Neuronal stem cell (in vitro differentiated cells): ENCODE measurements around the gene SPPL2C.

Source experiments
- DNase-seq: peaks from one replicate; pipeline ENCODE4 v3.0.0-alpha.2; 2013; ENCODE audit warnings: low spot score
- H2AFZ ChIP-seq: one replicate; pipeline ENCODE4 v1.6.1; 2013; ENCODE audit warnings: mild to moderate bottlenecking, low read length, inconsistent platforms
- H2AK5ac ChIP-seq: 2 replicates; pipeline ENCODE4 v1.6.1; 2013; ENCODE audit warnings: low read depth, mild to moderate bottlenecking, inconsistent platforms, low read length, moderate library complexity, mixed read lengths
- H2BK120ac ChIP-seq: 2 replicates; pipeline ENCODE4 v1.6.1; 2013; ENCODE audit warnings: low read depth, mild to moderate bottlenecking, inconsistent platforms, low read length, moderate library complexity, mixed read lengths
- H2BK12ac ChIP-seq: one replicate; pipeline ENCODE4 v1.6.1; 2013; ENCODE audit warnings: low read length, inconsistent platforms
- H2BK15ac ChIP-seq: 2 replicates; pipeline ENCODE4 v1.6.1; 2013; ENCODE audit warnings: mild to moderate bottlenecking, low read length, inconsistent platforms, mixed read lengths
- H2BK5ac ChIP-seq: one replicate; pipeline ENCODE4 v1.6.1; 2013; ENCODE audit warnings: inconsistent platforms, mild to moderate bottlenecking, low read length, moderate library complexity
- H3K14ac ChIP-seq: one replicate; pipeline ENCODE4 v1.6.1; 2013; ENCODE audit warnings: low read length, inconsistent platforms
- H3K18ac ChIP-seq: 2 replicates; pipeline ENCODE4 v1.6.1; 2013; ENCODE audit warnings: low read length, inconsistent platforms
- H3K23ac ChIP-seq: 2 replicates; pipeline ENCODE4 v1.6.1; 2013; ENCODE audit warnings: low read depth, mild to moderate bottlenecking, mixed read lengths, low read length, inconsistent platforms; ENCODE audit not compliant: poor library complexity
- H3K27ac ChIP-seq: replicated peaks from 3 replicates; pipeline ENCODE4 v1.5.1; 2013; ENCODE audit warnings: low read length, inconsistent platforms
- H3K27me3 ChIP-seq, 3 experiments: 2 replicates each; pipeline ENCODE4 v1.6.1; 2013; ENCODE audit warnings: low read length in 3 of 3, mild to moderate bottlenecking in 2 of 3, inconsistent platforms in 1 of 3, low read depth in 1 of 3, mixed read lengths in 1 of 3, moderate library complexity in 1 of 3; ENCODE audit not compliant: control insufficient read depth in 3 of 3, insufficient read depth in 3 of 3
- H3K36me3 ChIP-seq, 2 donors: replicated peaks in 1 of 2; 2 replicates each; pipeline ENCODE4 v1.6.1; 2013; ENCODE audit warnings: low read length in 2 of 2; ENCODE audit not compliant: control insufficient read depth in 2 of 2, insufficient read depth in 2 of 2
- H3K4ac ChIP-seq: 2 replicates; pipeline ENCODE4 v1.6.1; 2013; ENCODE audit warnings: inconsistent platforms, mild to moderate bottlenecking, low read length, moderate library complexity
- H3K4me1 ChIP-seq, 2 donors: 1 replicate in 1 of 2; 2 replicates in 1 of 2; pipeline ENCODE4 v1.6.1; 2013; ENCODE audit warnings: low read length in 2 of 2, low read depth in 1 of 2; ENCODE audit not compliant: control insufficient read depth in 2 of 2, insufficient read depth in 1 of 2
- H3K4me2 ChIP-seq: one replicate; pipeline ENCODE4 v1.6.1; 2013; ENCODE audit warnings: mild to moderate bottlenecking, low read length, inconsistent platforms; ENCODE audit not compliant: insufficient read depth, poor library complexity, severe bottlenecking
- H3K4me3 ChIP-seq, 2 donors: 2 replicates each; pipeline ENCODE4 v1.5.1; 2013; ENCODE audit warnings: low read length in 2 of 2, mild to moderate bottlenecking in 2 of 2, inconsistent platforms in 1 of 2, moderate library complexity in 1 of 2
- H3K79me1 ChIP-seq: one replicate; pipeline ENCODE4 v1.6.1; 2013; ENCODE audit warnings: low read depth, mild to moderate bottlenecking, inconsistent platforms, low read length, moderate library complexity
- H3K9ac ChIP-seq: one replicate; pipeline ENCODE4 v1.6.1; 2013; ENCODE audit warnings: mild to moderate bottlenecking, low read depth, low read length, inconsistent platforms; ENCODE audit not compliant: poor library complexity
- H3K9me3 ChIP-seq, 2 donors: replicated peaks in 1 of 2; 2 replicates each; pipeline versions ENCODE3 to v1.6.1; 2013; ENCODE audit warnings: low read length in 2 of 2, mild to moderate bottlenecking in 2 of 2, inconsistent platforms in 1 of 2, low read depth in 1 of 2, mixed read lengths in 1 of 2, moderate library complexity in 1 of 2; ENCODE audit not compliant: control insufficient read depth in 2 of 2, insufficient read depth in 1 of 2
- H4K8ac ChIP-seq: one replicate; pipeline ENCODE4 v1.6.1; 2013; ENCODE audit warnings: low read depth, mild to moderate bottlenecking, inconsistent platforms, low read length, moderate library complexity
- H4K91ac ChIP-seq: one replicate; pipeline ENCODE4 v1.6.1; 2013; ENCODE audit warnings: low read length, low read depth, mild to moderate bottlenecking, inconsistent platforms; ENCODE audit not compliant: poor library complexity
- WGBS, 2 donors: extraction: QIAGEN DNeasy Blood & Tissue Kit; methylation state at CpG; one replicate each; pipeline ENCODE4 v1.1.7; 2013; ENCODE audit warnings: missing lambda C conversion rate in 2 of 2, mixed read lengths in 1 of 2; ENCODE audit not compliant: insufficient read length in 2 of 2, insufficient replicate concordance in 1 of 2; ENCODE audit errors: extremely low coverage in 2 of 2; 5-methylcytosine and 5-hydroxymethylcytosine counted together

SPPL2C gene

GRCh38 chr17:45838751-45839295, 5.9 kb upstream of the SPPL2C start:
- Histone ChIP-seq H2BK120ac (no peak overlapping the region), H2BK5ac (no peak overlapping the region), H3K36me3 (no peaks in the 10 kb centered on the region), H3K14ac (no peak overlapping the region), H2BK15ac (no peak overlapping the region), H2BK12ac (no peak overlapping the region), H3K4me3 (no peak overlapping the region), H3K4ac (no peak overlapping the region), H3K27ac (no peak overlapping the region), H2AFZ (no peak overlapping the region), H3K79me1 (no peaks in the 10 kb centered on the region), H3K27me3 (peaks cover 0 to 48% (median 0%) of the 10 kb centered on the region in 3 experiments), H2AK5ac (peak overlapping the region; percentile 90), H3K23ac (no peak overlapping the region), H3K9ac (peak overlapping the region; percentile 40), H3K4me1 (peaks cover 0 to 10% of the 10 kb centered on the region in 2 donors), H4K91ac (no peak overlapping the region), H4K8ac (no peak overlapping the region), H3K4me2 (no peak overlapping the region), H3K18ac (no peak overlapping the region), H3K9me3 (no peaks in the 10 kb centered on the region)
- WGBS, 2 donors = no CpG with 5 or more reads among the region's 8 CpGs
- DNase-seq = no peak

- H3K4ac ChIP-seq = no peak overlapping the region
- H2BK120ac ChIP-seq = no peak overlapping the region
- H2BK5ac ChIP-seq = no peak overlapping the region
- DNase-seq = no peak
- no peaks in the 10 kb centered on the region for H3K79me1 ChIP-seq
- no peak overlapping the region for H3K14ac ChIP-seq
- no peak overlapping the region for H3K23ac ChIP-seq
- peaks cover 0 to 7% of the 10 kb centered on the region in 2 donors for H3K4me1 ChIP-seq
- H3K9me3 ChIP-seq = no peaks in the 10 kb centered on the region
- H3K4me2 ChIP-seq = no peak overlapping the region
- H3K27me3 ChIP-seq = peaks cover 0 to 43% (median 0%) of the 10 kb centered on the region in 3 experiments
- H4K91ac ChIP-seq = no peak overlapping the region
- H3K27ac ChIP-seq = no peak overlapping the region
- H2BK12ac ChIP-seq = no peak overlapping the region
- no CpG with 5 or more reads among the region's 4 CpGs for WGBS, 2 donors
- H2AFZ ChIP-seq = no peak overlapping the region
- H4K8ac ChIP-seq = no peak overlapping the region
- H2BK15ac ChIP-seq = no peak overlapping the region
- no peak overlapping the region for H2AK5ac ChIP-seq
- no peak overlapping the region for H3K18ac ChIP-seq
- no peak overlapping the region for H3K9ac ChIP-seq
- H3K36me3 ChIP-seq = no peaks in the 10 kb centered on the region
- no peak overlapping the region for H3K4me3 ChIP-seq
These were observed 5.2 kb upstream of the SPPL2C start for GRCh38 chr17:45839442-45839841.

DNA sequence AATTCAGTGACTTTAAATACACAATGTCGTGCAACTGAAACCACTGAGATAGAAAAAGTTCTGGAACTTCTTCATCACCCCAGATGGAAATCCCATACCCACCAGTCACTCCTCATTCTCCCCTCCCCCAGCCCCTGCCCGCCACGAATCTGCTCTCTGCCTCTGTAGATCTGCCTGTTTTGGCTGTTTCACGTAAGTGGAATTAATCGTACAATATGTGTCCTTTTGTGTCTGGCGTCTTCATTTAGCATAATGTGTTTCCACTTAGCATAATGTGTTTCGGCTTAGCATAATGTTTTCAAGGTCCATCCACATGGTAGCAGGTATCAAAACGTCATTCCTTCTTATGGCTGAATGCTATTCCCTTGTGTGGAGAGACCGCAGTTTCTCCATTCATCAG, 3.5 kb upstream of the SPPL2C start:
- H2AFZ ChIP-seq = no peak overlapping the region
- no peak overlapping the region for H4K8ac ChIP-seq
- H3K4ac ChIP-seq = no peak overlapping the region
- H3K36me3 ChIP-seq = no peaks in the 10 kb centered on the region
- no peak overlapping the region for H4K91ac ChIP-seq
- H2BK15ac ChIP-seq = no peak overlapping the region
- H3K18ac ChIP-seq = no peak overlapping the region
- no peak overlapping the region for H2BK120ac ChIP-seq
- no peak overlapping the region for H3K9ac ChIP-seq
- H3K4me1 ChIP-seq = peaks cover 0 to 4% of the 10 kb centered on the region in 2 donors
- no peak overlapping the region for H2AK5ac ChIP-seq
- H3K9me3 ChIP-seq = no peaks in the 10 kb centered on the region
- no peak overlapping the region for H3K14ac ChIP-seq
- H3K27ac ChIP-seq = no peak overlapping the region
- no CpG with 5 or more reads among the region's 9 CpGs for WGBS, 2 donors
- H3K4me3 ChIP-seq = no peak overlapping the region
- H2BK12ac ChIP-seq = no peak overlapping the region
- no peak for DNase-seq
- peaks cover 0 to 29% (median 0%) of the 10 kb centered on the region in 3 experiments for H3K27me3 ChIP-seq
- no peak overlapping the region for H3K23ac ChIP-seq
- H3K4me2 ChIP-seq = no peak overlapping the region
- no peaks in the 10 kb centered on the region for H3K79me1 ChIP-seq
- no peak overlapping the region for H2BK5ac ChIP-seq

GRCh38 chr17:45841883-45842525, 2.7 kb upstream of the SPPL2C start:
- Histone ChIP-seq H3K27ac (no peak overlapping the region), H2AK5ac (no peak overlapping the region), H4K8ac (no peak overlapping the region), H3K27me3 (peaks cover 0 to 22% (median 0%) of the 10 kb centered on the region in 3 experiments), H3K36me3 (no peaks in the 10 kb centered on the region), H3K4me1 (peaks cover 0 to 3% of the 10 kb centered on the region in 2 donors), H2BK15ac (no peak overlapping the region), H2BK120ac (no peak overlapping the region), H3K9ac (no peak overlapping the region), H3K4me2 (no peak overlapping the region), H3K4ac (no peak overlapping the region), H3K18ac (no peak overlapping the region), H3K4me3 (no peak overlapping the region), H3K9me3 (no peaks in the 10 kb centered on the region), H2BK5ac (no peak overlapping the region), H2AFZ (no peak overlapping the region), H3K23ac (no peak overlapping the region), H2BK12ac (no peak overlapping the region), H3K79me1 (no peaks in the 10 kb centered on the region), H3K14ac (no peak overlapping the region), H4K91ac (no peak overlapping the region)
- no CpG with 5 or more reads among the region's 7 CpGs for WGBS, 2 donors
- no peak for DNase-seq
